ENCODE measurements around the gene SLC52A1.

DNA sequence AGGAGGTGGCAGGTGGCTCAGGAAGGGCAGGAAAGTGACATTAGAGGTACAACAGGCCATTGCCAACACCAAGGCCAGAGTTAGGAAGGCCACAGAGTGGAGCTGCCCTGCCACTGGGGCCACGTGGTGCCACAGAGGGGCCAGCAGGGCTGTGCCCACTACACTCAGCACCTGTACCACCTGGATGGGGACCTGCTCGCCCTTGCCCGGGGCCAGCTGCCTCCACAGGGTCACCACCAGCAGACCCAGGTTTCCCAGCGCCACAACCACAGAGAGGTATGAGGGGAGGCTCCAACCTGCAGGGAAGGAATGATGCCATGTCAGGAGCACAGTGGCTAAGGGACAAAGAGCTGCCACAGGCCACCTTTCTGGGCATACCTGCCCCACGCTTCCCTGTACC lies 1.2 kb downstream of the SLC52A1 start:
- TF ChIP-seq CTCF (IDR thresholded peaks at IDR 0.05; ENCODE audit: low read depth, low read length, poor library complexity, severe bottlenecking) (no peak), EZH2phosphoT487 (IDR thresholded peaks at IDR 0.05; ENCODE audit: borderline replicate concordance, low read length) (no peak)
